ENCODE results near the gene PIK3R4.

GRCh38 chr3:130656627-130657026, 90.0 kb downstream of the PIK3R4 start:
- TF ChIP-seq, protein P1, sequence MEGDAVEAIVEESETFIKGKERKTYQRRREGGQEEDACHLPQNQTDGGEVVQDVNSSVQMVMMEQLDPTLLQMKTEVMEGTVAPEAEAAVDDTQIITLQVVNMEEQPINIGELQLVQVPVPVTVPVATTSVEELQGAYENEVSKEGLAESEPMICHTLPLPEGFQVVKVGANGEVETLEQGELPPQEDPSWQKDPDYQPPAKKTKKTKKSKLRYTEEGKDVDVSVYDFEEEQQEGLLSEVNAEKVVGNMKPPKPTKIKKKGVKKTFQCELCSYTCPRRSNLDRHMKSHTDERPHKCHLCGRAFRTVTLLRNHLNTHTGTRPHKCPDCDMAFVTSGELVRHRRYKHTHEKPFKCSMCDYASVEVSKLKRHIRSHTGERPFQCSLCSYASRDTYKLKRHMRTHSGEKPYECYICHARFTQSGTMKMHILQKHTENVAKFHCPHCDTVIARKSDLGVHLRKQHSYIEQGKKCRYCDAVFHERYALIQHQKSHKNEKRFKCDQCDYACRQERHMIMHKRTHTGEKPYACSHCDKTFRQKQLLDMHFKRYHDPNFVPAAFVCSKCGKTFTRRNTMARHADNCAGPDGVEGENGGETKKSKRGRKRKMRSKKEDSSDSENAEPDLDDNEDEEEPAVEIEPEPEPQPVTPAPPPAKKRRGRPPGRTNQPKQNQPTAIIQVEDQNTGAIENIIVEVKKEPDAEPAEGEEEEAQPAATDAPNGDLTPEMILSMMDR (optimal IDR thresholded peaks at IDR 0.05 in 1 of 3, IDR thresholded peaks at IDR 0.05 in 1 of 3, conservative IDR thresholded peaks at IDR 0.05 in 1 of 3; ENCODE audit: extremely low read depth in 1 of 3, insufficient read depth in 2 of 3, low read length in 3 of 3), result no peak
- TF ChIP-seq EZH2 (IDR thresholded peaks at IDR 0.05; ENCODE audit: low read length), result no peak
